ENCODE data around the gene L3MBTL4. TPM values are rescaled to one million over a fixed set of nuclear protein-coding genes. Genes with fewer than 3 reads are reported as not detected.
A peak's percentile ranks its signal among the peaks of the same experiment; 100 is the strongest.

Gene L3MBTL4
- not detected in 2 replicates for total RNA-seq (2014; rRNA removed; shearing (Covaris generic); ENCODE audit: low replicate concordance)

GRCh38 chr18:6414723-6415417 lies at the start of gene L3MBTL4:
Gene L3MBTL4, minus strand, starts transcription at chr18:6414911. Its CDS starts 103,286 bp downstream, at chr18:6311625.
- H3K36me3 ChIP-seq = no peaks in the 10 kb centered on the region
- H3K9me3 ChIP-seq = no peaks in the 10 kb centered on the region
- H3K4me3 ChIP-seq = peak within 1 kb of the TSS; percentile 38
- peaks cover 3% of the 10 kb centered on the region for H3K27me3 ChIP-seq
- no peak for DNase-seq

DNA sequence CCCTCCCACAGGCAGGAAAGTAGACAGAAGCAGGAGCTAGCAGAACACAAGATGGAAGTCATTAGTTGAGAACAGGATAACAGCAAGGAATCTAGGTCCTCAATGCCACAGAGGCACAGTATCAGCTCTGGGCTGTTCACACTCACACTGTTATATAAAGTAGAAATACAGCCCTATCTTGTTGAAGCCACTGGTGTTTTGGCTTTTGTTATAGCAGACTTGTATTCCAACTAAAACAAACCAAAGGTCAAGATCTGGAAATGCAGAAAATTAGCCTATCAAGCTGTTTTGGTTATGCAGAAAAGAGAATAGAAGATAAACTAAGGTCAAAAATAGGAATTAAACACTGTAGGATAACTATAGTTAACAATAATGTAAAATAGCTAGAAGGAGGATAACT lies 37.5 kb upstream of the L3MBTL4 start:
- Histone ChIP-seq H3K4me3 (no peak overlapping the region), H3K36me3 (no peaks in the 10 kb centered on the region), H3K27me3 (no peaks in the 10 kb centered on the region), H3K9me3 (no peaks in the 10 kb centered on the region)
- no peak for DNase-seq

GRCh38 chr18:6449213-6449612 lies 34.5 kb upstream of the L3MBTL4 start:
- H3K4me3 ChIP-seq = no peak overlapping the region
- H3K9me3 ChIP-seq = no peaks in the 10 kb centered on the region
- DNase-seq = no peak
- H3K36me3 ChIP-seq = no peaks in the 10 kb centered on the region
- H3K27me3 ChIP-seq = no peaks in the 10 kb centered on the region

GRCh38 chr18:6444466-6445228 lies 29.9 kb upstream of the L3MBTL4 start:
- no peaks in the 10 kb centered on the region for H3K36me3 ChIP-seq
- H3K27me3 ChIP-seq = no peaks in the 10 kb centered on the region
- no peaks in the 10 kb centered on the region for H3K9me3 ChIP-seq
- no peak for DNase-seq
- no peak overlapping the region for H3K4me3 ChIP-seq

GRCh38 chr18:6441200-6441599 lies 26.5 kb upstream of the L3MBTL4 start:
- H3K36me3 ChIP-seq = no peaks in the 10 kb centered on the region
- no peaks in the 10 kb centered on the region for H3K27me3 ChIP-seq
- no peak for DNase-seq
- H3K9me3 ChIP-seq = no peaks in the 10 kb centered on the region
- H3K4me3 ChIP-seq = no peak overlapping the region

DNA sequence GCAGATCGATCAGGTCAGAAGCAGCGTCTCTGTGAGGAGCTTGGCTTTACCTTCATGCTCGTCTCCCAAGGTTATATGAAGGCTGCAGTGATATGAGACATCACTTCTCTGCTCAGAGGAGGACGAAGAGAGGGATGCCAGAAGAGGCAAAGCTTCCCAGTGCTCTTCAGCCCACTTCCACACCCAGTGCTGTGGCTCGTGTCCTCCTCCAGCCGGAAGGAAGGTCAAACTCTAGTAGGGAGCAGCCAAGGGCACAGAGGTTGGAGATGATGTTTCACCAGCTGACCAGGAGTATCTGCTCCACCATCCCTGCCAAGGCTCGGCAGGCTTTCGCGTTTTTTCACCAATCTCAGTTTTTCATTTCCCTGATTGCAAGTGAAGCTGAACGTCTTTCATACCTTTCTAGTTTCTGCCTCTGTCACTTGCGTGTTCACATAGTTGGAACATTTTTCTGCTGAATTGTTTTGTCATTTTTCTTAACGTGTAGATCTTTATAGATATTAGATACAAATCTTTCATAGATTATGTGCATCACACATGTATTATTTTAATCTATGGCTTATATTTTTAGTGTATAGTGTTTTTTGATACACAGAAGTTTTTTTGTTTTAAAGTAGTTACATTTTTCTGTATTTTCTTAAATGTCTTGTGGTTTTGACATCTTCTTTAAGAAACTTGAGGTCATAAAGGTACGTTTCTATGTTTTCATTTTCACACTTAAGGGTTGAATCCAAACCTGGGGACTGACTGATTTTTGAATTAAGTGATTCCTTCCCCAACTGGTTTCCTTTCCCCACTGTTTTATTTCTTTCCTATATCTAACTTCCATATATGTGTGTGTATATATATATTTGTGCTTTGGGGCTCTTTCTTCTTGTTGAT lies 23.5 kb upstream of the L3MBTL4 start:
- H3K9me3 ChIP-seq = no peaks in the 10 kb centered on the region
- H3K4me3 ChIP-seq = no peak overlapping the region; the same call in 1 of the 2 replicates
- no peak for DNase-seq
- no peaks in the 10 kb centered on the region for H3K36me3 ChIP-seq
- no peaks in the 10 kb centered on the region for H3K27me3 ChIP-seq

GRCh38 chr18:6435731-6436130 lies 21.0 kb upstream of the L3MBTL4 start:
- DNase-seq = no peak
- no peak overlapping the region for H3K4me3 ChIP-seq
- H3K27me3 ChIP-seq = no peaks in the 10 kb centered on the region
- no peaks in the 10 kb centered on the region for H3K36me3 ChIP-seq
- H3K9me3 ChIP-seq = no peaks in the 10 kb centered on the region

DNA sequence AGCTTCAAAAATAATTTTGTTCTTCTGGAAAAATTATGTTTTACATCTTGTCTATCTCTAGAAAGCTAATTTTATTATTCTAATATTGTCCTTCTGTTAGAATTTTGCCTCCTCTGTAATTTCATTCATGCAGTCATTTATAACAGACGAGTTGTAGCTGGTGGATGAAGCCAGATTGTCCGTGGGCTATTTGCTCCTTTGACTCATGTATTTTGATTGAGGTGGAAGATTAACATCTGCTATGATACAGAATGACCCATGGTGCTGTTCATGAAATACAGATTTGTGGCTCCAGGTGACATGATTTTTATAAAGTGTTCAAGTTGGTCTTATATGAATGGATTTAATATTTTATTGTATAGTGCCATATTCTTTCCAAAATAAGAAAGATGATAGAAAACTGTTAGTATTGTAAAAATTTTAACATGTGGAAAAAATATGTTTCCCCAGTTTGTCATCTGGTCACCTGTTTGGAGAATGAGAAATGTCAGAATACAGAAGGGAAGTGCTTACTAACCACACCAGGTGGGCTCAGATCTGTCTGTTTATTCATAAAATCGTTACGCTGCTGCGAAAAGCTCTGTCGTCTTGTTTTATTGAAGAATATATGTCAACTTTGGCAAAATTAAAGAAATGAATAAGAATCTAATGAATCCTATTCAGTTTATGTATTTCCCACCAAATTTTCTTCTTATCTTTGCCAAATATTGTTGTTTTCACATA lies 20.4 kb upstream of the L3MBTL4 start:
- no peak for DNase-seq
- Histone ChIP-seq H3K4me3 (peak overlapping the region; percentile 25), H3K9me3 (no peaks in the 10 kb centered on the region), H3K27me3 (no peaks in the 10 kb centered on the region), H3K36me3 (no peaks in the 10 kb centered on the region)

- Histone ChIP-seq H3K4me3 (peak overlapping the region; percentile 25), H3K36me3 (no peaks in the 10 kb centered on the region), H3K27me3 (no peaks in the 10 kb centered on the region), H3K9me3 (no peaks in the 10 kb centered on the region)
- no peak for DNase-seq
These were observed 19.8 kb upstream of the L3MBTL4 start for GRCh38 chr18:6434481-6434880.

DNA sequence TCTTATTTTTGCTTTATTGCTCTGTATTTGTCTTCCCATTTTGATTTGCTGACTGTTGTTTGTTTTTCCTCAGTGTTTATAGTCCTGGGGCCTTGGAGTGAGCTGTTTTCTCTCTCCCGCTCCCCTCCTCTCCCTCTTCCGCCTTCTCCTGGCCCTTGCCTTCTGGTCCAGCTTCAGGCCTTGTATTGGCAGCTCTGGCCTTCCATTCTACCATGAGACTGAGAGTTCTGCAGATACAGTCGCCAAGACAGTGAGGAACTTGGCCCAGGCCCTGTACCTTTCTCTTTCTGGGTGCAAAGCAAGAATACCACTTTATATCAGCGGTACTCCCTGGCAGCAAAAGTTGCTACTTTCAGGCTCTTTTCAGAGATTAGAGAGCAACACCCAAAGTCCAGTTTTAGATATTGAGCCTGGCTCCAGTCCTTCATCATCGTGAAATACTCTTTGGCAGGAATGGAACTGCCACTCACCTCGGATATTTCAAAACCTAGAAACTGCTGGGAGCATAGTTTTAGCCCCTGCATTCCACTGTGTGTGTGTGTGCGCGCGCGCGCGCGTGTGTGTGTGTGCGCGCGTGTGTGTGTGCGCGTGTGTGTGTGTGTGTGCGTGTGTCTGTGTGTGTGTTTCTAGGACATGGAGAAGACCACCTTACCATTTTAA lies 17.1 kb upstream of the L3MBTL4 start:
- no peaks in the 10 kb centered on the region for H3K36me3 ChIP-seq
- no peaks in the 10 kb centered on the region for H3K9me3 ChIP-seq
- H3K4me3 ChIP-seq = no peak overlapping the region
- H3K27me3 ChIP-seq = no peaks in the 10 kb centered on the region
- no peak for DNase-seq

DNA sequence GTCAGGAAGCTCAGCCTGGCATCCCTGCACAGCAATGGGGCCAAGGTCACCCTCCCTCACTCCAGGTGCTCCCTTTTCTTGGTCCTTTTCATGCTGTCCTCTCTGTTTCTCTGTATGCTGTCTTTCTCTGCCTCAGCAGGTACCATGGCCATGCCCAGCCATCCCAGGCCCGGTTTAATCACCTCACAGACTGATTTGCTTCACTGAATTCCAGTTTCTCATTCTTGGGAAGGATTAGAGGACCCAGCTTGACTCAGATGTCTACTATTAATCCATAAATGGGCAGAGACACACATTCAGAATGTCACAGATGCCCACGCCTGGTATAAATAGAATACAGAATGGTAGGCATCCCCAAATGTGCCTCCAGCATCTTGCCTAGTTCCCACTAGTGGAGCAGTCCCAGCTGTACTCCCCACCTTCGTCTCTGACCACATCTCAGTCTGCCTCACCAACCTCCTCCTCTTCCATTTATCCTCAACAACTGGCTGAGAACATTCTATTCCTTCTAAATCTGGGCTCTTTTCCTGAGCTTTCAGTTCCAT lies 14.2 kb upstream of the L3MBTL4 start:
- Histone ChIP-seq H3K4me3 (no peak overlapping the region), H3K36me3 (no peaks in the 10 kb centered on the region), H3K9me3 (no peaks in the 10 kb centered on the region), H3K27me3 (no peaks in the 10 kb centered on the region)
- DNase-seq = no peak

- Histone ChIP-seq H3K9me3 (no peaks in the 10 kb centered on the region), H3K27me3 (no peaks in the 10 kb centered on the region), H3K4me3 (no peak overlapping the region), H3K36me3 (no peaks in the 10 kb centered on the region)
- DNase-seq = no peak
These were observed 12.6 kb upstream of the L3MBTL4 start for GRCh38 chr18:6427286-6427685.

DNA sequence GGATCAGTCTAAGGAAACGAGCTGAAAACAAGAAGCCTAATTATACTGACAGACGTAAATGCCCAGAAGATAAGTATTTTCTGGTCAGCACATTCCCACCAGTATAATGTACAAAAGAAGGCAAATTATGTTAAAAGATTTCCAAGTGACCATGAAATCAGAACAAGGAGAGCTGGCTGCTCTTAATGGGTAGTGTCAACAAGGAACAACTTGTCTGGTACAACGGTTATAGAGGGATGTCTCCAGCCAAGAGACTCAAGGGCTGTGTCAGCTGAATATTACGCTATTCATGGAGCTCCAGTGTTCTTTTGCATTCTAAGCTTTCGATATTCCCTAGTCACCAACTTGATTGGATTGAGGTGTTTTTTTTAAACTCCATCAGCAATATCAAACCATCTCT lies 8.6 kb upstream of the L3MBTL4 start:
- no peaks in the 10 kb centered on the region for H3K36me3 ChIP-seq
- H3K27me3 ChIP-seq = no peaks in the 10 kb centered on the region; the same call in 1 of the 2 replicates
- no peak for DNase-seq
- H3K4me3 ChIP-seq = no peak overlapping the region
- H3K9me3 ChIP-seq = no peaks in the 10 kb centered on the region

DNA sequence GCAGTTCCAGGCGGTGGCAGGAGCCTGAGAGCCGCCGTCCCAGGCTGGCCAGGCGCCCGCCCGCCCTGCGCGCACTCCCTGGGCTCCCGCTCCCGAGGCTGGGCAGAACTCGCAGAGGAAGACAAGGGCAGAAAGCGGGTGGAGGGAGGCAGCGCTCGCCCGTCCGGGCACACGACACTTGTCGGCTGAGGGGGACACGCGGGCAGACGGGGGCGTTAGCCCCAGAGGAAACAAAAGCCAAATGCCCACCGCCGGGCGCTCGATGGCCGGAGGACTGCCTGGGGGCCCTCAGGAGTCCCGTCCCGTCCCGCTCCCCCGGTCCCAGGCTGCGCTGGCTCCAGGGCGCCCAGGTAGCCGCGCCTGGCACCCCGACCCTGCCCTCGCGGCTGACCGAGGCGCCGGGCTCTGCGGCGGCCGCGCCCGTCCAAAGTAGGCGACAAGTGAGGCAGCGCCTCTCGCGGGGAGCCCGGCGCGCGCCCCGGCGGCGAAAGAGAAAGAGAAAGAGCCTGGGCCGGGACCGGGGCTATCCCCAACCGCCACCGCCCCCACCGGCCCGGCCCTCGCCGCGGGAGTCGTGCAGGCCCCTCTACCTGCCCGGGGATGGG lies 491 bp downstream of the L3MBTL4 start:
- Histone ChIP-seq H3K9me3 (no peaks in the 10 kb centered on the region), H3K36me3 (no peaks in the 10 kb centered on the region), H3K4me3 (peak overlapping the region; percentile 38), H3K27me3 (peaks cover 3% of the 10 kb centered on the region)
- DNase-seq = peak; percentile 30

DNA sequence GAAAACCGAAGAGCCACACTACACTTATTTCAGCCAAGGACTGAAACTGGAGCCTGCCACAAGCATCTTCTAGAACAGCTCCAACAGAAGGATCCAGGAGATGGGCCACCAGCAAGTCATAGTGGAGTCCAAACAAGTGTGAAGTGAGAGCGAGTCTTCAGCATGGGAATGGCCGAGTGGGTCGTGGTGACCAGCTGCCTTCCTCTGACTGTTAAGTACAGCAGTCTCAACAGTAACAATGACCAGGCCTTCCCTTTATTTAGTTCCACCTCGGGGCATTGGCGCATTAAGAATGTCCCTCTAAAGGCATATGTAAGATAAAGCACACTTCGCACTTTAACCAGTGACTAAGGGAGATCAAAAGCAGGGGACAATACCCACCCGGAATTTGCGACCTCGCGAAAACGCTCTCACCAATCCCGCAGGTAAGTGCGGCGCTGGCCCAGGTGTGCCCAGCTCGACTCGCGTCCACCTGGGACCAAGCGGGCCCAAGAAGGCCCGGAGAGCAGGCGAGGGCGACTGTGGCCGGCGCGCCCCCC lies 1.1 kb downstream of the L3MBTL4 start:
- Histone ChIP-seq H3K36me3 (no peaks in the 10 kb centered on the region), H3K27me3 (peaks cover 3% of the 10 kb centered on the region; the same call in 1 of the 2 replicates), H3K9me3 (no peaks in the 10 kb centered on the region), H3K4me3 (no peak overlapping the region)
- DNase-seq = no peak

Data from MG63 (cell line).